Fibroblast of lung (primary cell): ENCODE results near the gene PDE4D. TPM values are rescaled to one million over a fixed set of nuclear protein-coding genes. Genes with fewer than 3 reads are reported as not detected.

Experiments
- DNase-seq, 2 donors: peaks; one replicate each; pipeline versions ENCODE4 v3.0.0 to v3.0.0-alpha.2; 2010; ENCODE audit warnings: low read depth in 2 of 2
- H2AFZ ChIP-seq: 2 replicates; pipeline ENCODE4 v1.5.1; 2012; ENCODE audit warnings: low read length, control low read depth, inconsistent platforms
- H3K27ac ChIP-seq: 2 replicates; pipeline ENCODE4 v1.5.1; 2011; ENCODE audit warnings: low read length, control low read depth; ENCODE audit not compliant: insufficient read depth
- H3K27me3 ChIP-seq: 2 replicates; pipeline ENCODE4 v1.5.1; 2011; ENCODE audit warnings: mild to moderate bottlenecking, low read length; ENCODE audit not compliant: control insufficient read depth, insufficient read depth
- H3K36me3 ChIP-seq: 2 replicates; pipeline ENCODE4 v1.5.1; 2011; ENCODE audit warnings: low read length; ENCODE audit not compliant: control insufficient read depth, insufficient read depth
- H3K4me1 ChIP-seq: 2 replicates; pipeline ENCODE4 v1.5.1; 2011; ENCODE audit warnings: low read length; ENCODE audit not compliant: control insufficient read depth, insufficient read depth; ENCODE audit errors: extremely low read depth
- H3K4me2 ChIP-seq: 2 replicates; pipeline ENCODE4 v1.5.1; 2011; ENCODE audit warnings: low read length, control low read depth; ENCODE audit not compliant: insufficient read depth; ENCODE audit errors: extremely low read depth
- H3K4me3 ChIP-seq, 4 experiments: fragments of 200-600 bp in 1 of 4; sonication (generic) in 1 of 4; replicated peaks in 1 of 4; 2 replicates each; pipeline ENCODE4 v1.5.1; 2011 to 2016; ENCODE audit warnings: low read length in 4 of 4, low read depth in 3 of 4, mild to moderate bottlenecking in 3 of 4, control low read depth in 2 of 4, inconsistent platforms in 1 of 4, mixed read lengths in 1 of 4; ENCODE audit not compliant: insufficient read depth in 1 of 4; ENCODE audit errors: control extremely low read depth in 1 of 4
- H3K79me2 ChIP-seq: 2 replicates; pipeline ENCODE4 v1.5.1; 2012; ENCODE audit warnings: mild to moderate bottlenecking, low read length, inconsistent platforms; ENCODE audit not compliant: control insufficient read depth, insufficient read depth
- H3K9ac ChIP-seq: 2 replicates; pipeline ENCODE4 v1.5.1; 2011; ENCODE audit warnings: mild to moderate bottlenecking, low read length, control low read depth; ENCODE audit not compliant: insufficient read depth
- H3K9me3 ChIP-seq: 2 replicates; pipeline ENCODE4 v1.5.1; 2012; ENCODE audit warnings: low read depth, low read length; ENCODE audit not compliant: control insufficient read depth, insufficient read depth
- H4K20me1 ChIP-seq: 2 replicates; pipeline ENCODE4 v1.5.1; 2011; ENCODE audit warnings: low read length; ENCODE audit not compliant: control insufficient read depth, insufficient read depth; ENCODE audit errors: extremely low read depth
- CTCF ChIP-seq, 2 donors: IDR thresholded peaks in 1 of 2; conservative IDR thresholded peaks in 1 of 2; 1 replicate in 1 of 2; 2 replicates in 1 of 2; pipeline ENCODE4 v1.5.1; 2011 to 2012; ENCODE audit warnings: low read length in 2 of 2, control low read depth in 1 of 2, inconsistent platforms in 1 of 2, low read depth in 1 of 2, mild to moderate bottlenecking in 1 of 2
- EZH2 ChIP-seq: IDR thresholded peaks from 2 replicates; pipeline ENCODE4 v1.5.1; 2012; ENCODE audit warnings: low read length, control low read depth, mild to moderate bottlenecking; ENCODE audit errors: missing control alignments
- polyA plus RNA-seq, 2 donors: library from polyadenylated mRNA; depleted of rRNA in 1 of 2; stranded (reverse) in 1 of 2; unstranded in 1 of 2; fragments of >200 nt; gene quantifications; 2 replicates each; pipeline ENCODE4 v1.2.1, GENCODE V29; 2011 to 2012; ENCODE audit warnings: missing spikeins in 1 of 2
- total RNA-seq: library from RNA; depleted of rRNA; stranded (reverse); fragments of >200 nt; gene quantifications from 2 replicates; pipeline ENCODE4 v1.2.1, GENCODE V29; 2014

Gene PDE4D
- total and polyA plus RNA-seq, 2 donors (not counting 1 experiment from before 2014, with no cell fraction given) = 2.1 to 8.3 TPM

- Histone ChIP-seq H3K4me2 (peak overlapping the region; percentile 55), H3K27ac (peak overlapping the region; percentile 81), H3K4me3 (peak overlapping the region; percentile 56 to 95 (median 70)), H3K27me3 (no peaks in the 10 kb centered on the region), H3K4me1 (peaks cover 8% of the 10 kb centered on the region), H3K79me2 (no peaks in the 10 kb centered on the region), H4K20me1 (no peaks in the 10 kb centered on the region), H3K9ac (peak overlapping the region; percentile 62), H3K9me3 (no peaks in the 10 kb centered on the region), H2AFZ (peak overlapping the region; percentile 83), H3K36me3 (no peaks in the 10 kb centered on the region)
- DNase-seq = no peak
- TF ChIP-seq CTCF (conservative IDR thresholded peaks at IDR 0.05 in 1 of 2, IDR thresholded peaks at IDR 0.05 in 1 of 2; ENCODE audit: low read depth in 1 of 2, low read length in 2 of 2) = no peak
- no peak for TF ChIP-seq EZH2
Measured at GRCh38 chr5:59038798-59039295, 854.7 kb downstream of the PDE4D start.

GRCh38 chr5:59037941-59038797 is 855.4 kb downstream of the PDE4D start:
- peak overlapping the region; percentile 81 for H3K27ac ChIP-seq
- H3K79me2 ChIP-seq = no peaks in the 10 kb centered on the region
- peak overlapping the region; percentile 55 for H3K4me2 ChIP-seq
- TF ChIP-seq CTCF (conservative IDR thresholded peaks at IDR 0.05 in 1 of 2, IDR thresholded peaks at IDR 0.05 in 1 of 2; ENCODE audit: low read depth in 1 of 2, low read length in 2 of 2) = peak in 1 of 2 donors; percentile 13
- TF ChIP-seq EZH2 = no peak
- peak in 1 of 2 donors; percentile 37 for DNase-seq
- H3K36me3 ChIP-seq = no peaks in the 10 kb centered on the region
- H3K9me3 ChIP-seq = no peaks in the 10 kb centered on the region
- H4K20me1 ChIP-seq = no peaks in the 10 kb centered on the region
- H3K4me3 ChIP-seq = peak overlapping the region; percentile 56 to 95 (median 70)
- peaks cover 8% of the 10 kb centered on the region for H3K4me1 ChIP-seq
- H3K9ac ChIP-seq = peak overlapping the region; percentile 62
- H2AFZ ChIP-seq = peak overlapping the region; percentile 83
- no peaks in the 10 kb centered on the region for H3K27me3 ChIP-seq

DNA sequence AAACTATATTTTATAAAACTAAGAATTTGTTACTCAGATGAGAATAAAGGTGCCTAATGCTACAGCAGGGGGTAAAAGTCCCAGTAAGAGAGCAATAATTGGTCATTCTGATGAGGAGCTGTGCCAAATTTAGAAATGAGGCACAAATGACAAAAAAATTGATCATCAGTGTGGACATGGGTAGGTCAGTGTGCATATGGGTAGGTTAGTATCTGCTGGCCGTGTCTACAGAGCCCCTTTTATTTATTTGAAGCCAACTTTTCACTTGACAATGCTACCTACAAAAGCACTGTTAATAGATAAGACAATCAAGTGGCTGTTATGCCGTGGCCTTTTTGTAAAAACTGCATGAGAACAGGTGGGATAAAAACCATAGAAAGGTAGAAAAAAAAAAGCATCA is 856.1 kb downstream of the PDE4D start:
- peaks cover 8% of the 10 kb centered on the region for H3K4me1 ChIP-seq
- H3K9ac ChIP-seq = no peak overlapping the region
- H3K9me3 ChIP-seq = no peaks in the 10 kb centered on the region
- H3K27me3 ChIP-seq = no peaks in the 10 kb centered on the region
- peak in 1 of 2 donors; percentile 12 for DNase-seq
- TF ChIP-seq CTCF (conservative IDR thresholded peaks at IDR 0.05 in 1 of 2, IDR thresholded peaks at IDR 0.05 in 1 of 2; ENCODE audit: low read depth in 1 of 2, low read length in 2 of 2) (no peak), EZH2 (no peak)
- no peak overlapping the region for H2AFZ ChIP-seq
- H3K4me3 ChIP-seq = peak overlapping the region in 2 of 4 experiments; percentile 70 to 95
- no peaks in the 10 kb centered on the region for H3K79me2 ChIP-seq
- H3K27ac ChIP-seq = no peak overlapping the region
- peak overlapping the region; percentile 55 for H3K4me2 ChIP-seq
- H3K36me3 ChIP-seq = no peaks in the 10 kb centered on the region
- H4K20me1 ChIP-seq = no peaks in the 10 kb centered on the region
